Frontal cortex (tissue), 4 donors: ENCODE results near the gene RALGAPA2. TPM values are rescaled to one million over a fixed set of nuclear protein-coding genes. Genes with fewer than 3 reads are reported as not detected.
A peak's percentile ranks its signal among the peaks of the same experiment; 100 is the strongest.

Experiments used
- DNase-seq, 2 donors: peaks; one replicate each; pipeline ENCODE4 v3.0.0; 2012; ENCODE audit warnings: low spot score in 2 of 2
- FAIRE-seq: peaks from 2 replicates; lab custom pipeline; 2012; peaks lifted over from hg19 to GRCh38; lab: Jason Lieb, UNC
- total RNA-seq: library from RNA; depleted of rRNA; stranded (reverse); fragments of >200 nt; gene quantifications from one replicate; pipeline ENCODE4 v1.2.3, GENCODE V29; 2014
- donor health status: control.
- donor health status: control.
- donor health status: control.

Gene RALGAPA2
- total RNA-seq, 1 donor from 2014 or later, result 45.7 TPM

DNA sequence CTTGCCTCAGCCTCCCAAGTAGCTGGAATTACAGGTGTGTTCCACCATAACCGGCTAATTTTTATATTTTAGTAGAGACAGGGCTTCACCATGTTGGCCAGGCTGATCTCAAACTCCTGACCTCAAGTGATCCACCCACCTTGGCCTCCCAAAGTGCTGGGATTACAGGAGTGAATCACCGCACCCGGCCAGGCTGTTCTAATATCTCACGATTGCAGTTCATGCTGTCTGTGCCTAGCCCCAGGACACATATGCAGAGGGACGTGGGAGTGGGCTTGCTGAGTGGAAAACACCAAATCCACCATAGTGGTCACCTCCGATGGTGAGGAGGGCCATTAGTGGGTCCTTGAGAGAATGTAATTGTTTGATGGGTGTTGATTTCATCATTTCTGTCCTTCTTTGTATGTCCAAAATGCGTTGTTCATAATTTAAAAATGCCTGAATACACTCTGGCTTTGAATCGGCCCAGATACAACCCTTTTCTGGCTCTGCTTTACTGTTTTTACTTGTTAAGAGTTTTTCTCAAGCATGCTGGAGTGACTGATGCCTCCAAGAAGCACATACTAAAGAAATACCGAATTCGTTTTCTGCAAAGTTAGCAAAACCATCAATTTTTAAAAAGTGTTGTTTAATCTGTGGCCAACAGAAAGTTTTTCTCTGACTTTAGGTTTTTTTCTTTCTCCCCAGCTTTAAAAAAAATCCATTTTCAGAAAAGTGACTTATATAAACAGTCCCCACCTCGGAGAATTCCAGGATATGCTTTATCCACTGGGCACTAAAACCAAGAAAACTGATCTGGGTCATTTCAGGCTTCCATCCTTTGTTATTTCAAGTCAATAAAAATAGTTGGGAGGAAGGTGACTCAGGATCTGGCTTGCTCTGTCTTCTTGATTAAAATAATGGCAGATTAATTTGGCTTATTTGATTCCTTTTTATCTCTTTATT lies 18.8 kb upstream of the RALGAPA2 start:
- FAIRE-seq (no peak), DNase-seq (no peak)

- DNase-seq (no peak), FAIRE-seq (no peak)
Measured at GRCh38 chr20:20729563-20729962, 17.1 kb upstream of the RALGAPA2 start.

- no peak for FAIRE-seq
Measured at GRCh38 chr20:20721489-20721888, 9.0 kb upstream of the RALGAPA2 start.

DNA sequence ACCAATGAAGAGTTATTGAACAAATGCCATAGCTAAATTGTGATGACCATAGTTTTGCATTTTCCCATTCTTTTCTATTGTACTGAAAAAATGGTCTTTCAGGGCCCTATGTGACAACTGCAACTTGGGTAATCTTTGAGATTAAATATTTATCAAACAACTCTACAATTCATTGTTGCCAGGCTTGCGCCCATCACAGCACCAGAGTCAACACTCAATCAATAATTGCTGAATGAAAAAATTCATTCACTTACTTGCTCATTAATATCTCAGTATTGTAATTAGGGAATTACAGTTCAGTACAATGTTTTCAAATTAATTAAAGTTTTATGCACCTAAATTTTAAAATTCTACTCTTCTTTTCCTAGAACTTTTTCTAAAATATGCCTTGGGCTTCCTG lies 7.7 kb upstream of the RALGAPA2 start:
- DNase-seq (no peak), FAIRE-seq (no peak)

More at GRCh38 chr20:20721489-20721888, 9.0 kb upstream of the RALGAPA2 start:
- no peak for DNase-seq

- FAIRE-seq (no peak), DNase-seq (no peak)
Measured at GRCh38 chr20:20719411-20719810, 7.0 kb upstream of the RALGAPA2 start.

GRCh38 chr20:20713244-20713765 lies 861 bp upstream of the RALGAPA2 start:
- DNase-seq, result peak; percentile 13 to 16
- FAIRE-seq, result no peak

DNA sequence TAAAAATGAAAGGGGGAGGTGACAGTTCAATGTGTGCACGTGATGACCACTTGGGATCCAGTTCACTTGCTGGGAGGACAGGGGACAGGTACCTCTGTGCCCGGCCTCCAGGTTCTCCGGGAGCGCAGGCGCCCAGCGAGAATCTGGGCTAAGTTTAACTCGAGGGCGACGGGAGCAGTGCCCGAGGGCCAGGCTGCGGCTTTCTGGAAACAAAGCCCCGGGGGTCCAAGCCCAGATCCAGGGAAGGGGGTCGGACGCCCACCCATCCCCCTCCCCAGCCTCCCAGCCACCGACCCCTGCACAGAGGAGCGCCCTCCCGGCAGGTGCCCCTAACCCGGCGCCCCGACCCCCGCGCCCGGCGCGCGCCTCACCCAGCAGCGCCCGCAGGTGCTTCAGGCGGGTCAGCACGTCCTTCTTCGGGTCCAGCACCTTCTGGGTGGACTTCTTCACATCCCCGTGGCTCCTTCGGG lies 405 bp downstream of the RALGAPA2 start:
- DNase-seq (peak in 1 of 2 donors; percentile 15), FAIRE-seq (no peak)

DNA sequence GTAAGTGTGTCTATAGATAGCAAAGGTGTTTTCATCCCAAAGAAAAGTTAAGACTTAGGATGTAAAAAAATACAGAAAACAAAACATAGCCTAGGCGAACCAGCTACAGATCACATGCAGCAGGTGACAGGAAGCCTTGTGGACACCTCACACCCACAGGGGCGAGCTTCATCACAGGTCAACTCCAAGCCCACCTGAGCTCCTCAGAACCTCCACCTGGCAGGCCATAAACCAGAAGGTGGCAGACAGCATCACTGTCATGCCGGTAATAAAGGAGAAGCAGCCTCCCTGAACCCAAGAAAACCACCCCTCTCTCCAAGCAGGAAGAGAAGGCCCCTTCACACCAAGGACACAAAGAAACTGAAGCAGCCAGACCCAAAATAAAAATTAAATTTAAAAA lies 1.0 kb downstream of the RALGAPA2 start:
- no peak for FAIRE-seq
- no peak for DNase-seq

DNA sequence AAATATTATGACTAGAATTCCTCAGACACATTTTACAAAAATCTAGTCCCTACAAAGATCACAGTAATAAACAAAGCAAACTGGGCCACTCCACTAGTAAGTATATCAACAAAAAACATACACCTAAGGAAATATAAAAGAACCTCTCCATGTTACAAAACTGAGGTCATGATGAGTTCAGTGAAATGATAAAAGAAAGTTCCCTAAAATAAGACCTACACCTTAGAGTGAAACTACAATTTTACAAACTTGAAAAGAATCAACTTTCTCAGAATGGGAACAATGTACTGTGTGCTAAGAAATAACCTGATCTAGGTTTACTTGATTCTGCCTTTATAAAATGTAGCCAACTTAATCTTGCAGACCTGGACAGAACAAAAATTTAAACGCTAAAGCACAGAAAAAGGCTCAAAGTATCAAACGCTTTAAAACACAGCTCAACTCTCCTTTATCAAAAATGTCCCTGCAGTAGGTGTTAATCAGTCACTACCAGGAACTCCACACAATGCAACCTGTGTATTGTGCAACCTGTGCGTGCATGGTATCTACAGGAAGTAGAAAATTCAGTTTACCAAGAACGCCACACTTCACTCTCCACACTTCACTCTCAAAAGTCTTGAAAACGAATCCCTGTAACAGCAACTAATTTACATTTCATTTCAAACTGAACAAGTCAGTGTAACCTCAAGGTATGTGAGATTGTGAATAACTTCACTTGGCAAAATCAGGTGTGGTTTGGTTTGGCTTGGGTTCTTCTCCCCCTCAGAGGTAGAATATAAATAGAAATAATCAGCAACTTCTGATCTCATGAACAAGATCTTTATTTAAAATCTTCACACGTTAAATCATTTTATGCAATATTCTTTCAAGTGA lies 1.8 kb downstream of the RALGAPA2 start:
- DNase-seq, result no peak
- FAIRE-seq, result no peak

GRCh38 chr20:20709887-20710286 lies 2.6 kb downstream of the RALGAPA2 start:
- no peak for FAIRE-seq
- no peak for DNase-seq

DNA sequence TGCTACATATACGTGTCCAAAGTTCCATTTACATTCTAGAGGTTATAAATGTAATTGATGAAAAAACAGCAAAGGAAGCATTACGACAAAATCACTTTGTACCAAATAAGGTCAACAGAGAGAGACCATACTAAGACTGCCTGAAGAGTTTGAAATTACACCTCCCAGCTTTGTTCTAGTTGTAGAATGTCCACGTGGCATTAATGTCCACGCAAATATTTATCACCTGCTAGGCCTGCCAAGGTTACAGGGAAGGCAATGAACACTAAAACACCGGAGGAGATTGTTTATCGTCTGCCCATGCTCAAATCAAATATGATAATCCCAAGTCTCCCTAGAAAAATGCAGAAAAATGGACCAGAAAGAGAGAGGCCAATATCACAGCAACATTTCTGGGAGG lies 6.2 kb downstream of the RALGAPA2 start:
- DNase-seq (no peak), FAIRE-seq (no peak)

- DNase-seq (no peak), FAIRE-seq (no peak)
Measured at GRCh38 chr20:20702330-20703245, 9.9 kb downstream of the RALGAPA2 start.

GRCh38 chr20:20699917-20700316 lies 12.5 kb downstream of the RALGAPA2 start:
- DNase-seq, result no peak
- no peak for FAIRE-seq

DNA sequence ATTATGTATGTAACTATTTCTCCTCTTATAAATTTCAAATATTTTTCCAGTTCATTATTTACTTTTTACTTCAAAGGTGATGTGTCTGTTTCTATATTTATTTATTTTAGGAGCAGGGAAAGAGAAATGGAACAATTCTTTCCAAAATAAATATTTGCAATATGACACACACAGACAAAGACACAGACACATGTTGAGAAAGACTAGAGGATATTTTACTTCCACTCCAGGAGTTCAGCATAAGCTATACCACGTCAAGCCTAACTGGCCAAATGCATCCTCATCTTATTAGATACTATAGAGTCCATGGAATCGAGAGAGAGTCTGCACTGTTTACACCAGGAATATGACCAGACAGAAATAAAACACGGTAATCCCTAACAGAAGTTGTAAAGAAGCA lies 13.3 kb downstream of the RALGAPA2 start:
- FAIRE-seq (no peak), DNase-seq (no peak)

GRCh38 chr20:20697325-20697845 lies 15.1 kb downstream of the RALGAPA2 start:
- DNase-seq (no peak), FAIRE-seq (no peak)

- FAIRE-seq (no peak), DNase-seq (no peak)
Measured at GRCh38 chr20:20695250-20695816, 17.1 kb downstream of the RALGAPA2 start.

DNA sequence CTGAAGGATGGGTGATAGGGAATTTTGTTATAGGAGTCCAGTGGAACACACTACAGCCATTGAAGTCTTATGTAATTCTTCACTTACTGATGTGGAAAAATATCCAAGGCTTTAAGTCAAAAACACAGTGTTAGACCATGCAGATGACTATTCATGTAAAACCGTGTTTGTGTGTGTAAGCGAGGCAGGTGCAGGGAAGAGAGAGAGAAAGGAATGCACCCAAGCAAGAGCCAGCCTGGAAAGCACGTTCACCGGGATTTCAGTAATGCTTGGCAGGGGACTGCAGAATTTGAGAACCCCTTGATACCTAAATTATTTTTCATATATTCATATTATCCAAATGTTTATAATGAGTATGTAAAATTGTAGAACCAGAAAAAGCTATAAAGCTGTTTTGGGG lies 17.9 kb downstream of the RALGAPA2 start:
- FAIRE-seq (no peak), DNase-seq (no peak)

DNA sequence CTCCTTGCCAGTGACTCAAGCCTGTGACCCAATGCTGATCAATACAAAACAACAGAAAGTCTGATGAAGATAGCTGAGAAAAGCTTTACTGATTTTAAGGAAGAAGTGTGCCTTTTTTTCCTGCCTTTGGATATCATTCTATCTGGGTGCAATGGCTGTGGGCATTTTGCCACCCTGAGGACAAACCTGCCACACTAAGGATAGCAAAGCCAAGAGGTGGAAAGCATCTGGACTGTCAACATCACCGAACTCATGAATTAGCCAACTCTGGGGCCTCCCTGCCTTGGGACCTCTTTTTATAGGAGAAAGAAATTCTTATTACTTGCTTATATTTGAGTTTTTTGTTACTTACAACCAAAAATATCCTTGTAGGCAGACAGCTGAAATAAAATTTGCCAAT lies 19.9 kb downstream of the RALGAPA2 start:
- no peak for DNase-seq
- no peak for FAIRE-seq
